SU-DHL-6 (cell line): ENCODE measurements around the gene EFCAB6.

Source experiments
- H2AFZ ChIP-seq: fragments of 200-600 bp; sonication (generic); 2 replicates; pipeline ENCODE4 v1.6.1; 2014; ENCODE audit warnings: low read depth, mild to moderate bottlenecking, moderate library complexity, mixed read lengths, antibody characterized with exemption, low read length; ENCODE audit not compliant: severe bottlenecking
- H3F3A ChIP-seq: fragments of 200-600 bp; shearing (Covaris generic); 2 replicates; pipeline ENCODE4 v1.6.0; 2016; ENCODE audit warnings: antibody characterized with exemption, mild to moderate bottlenecking; ENCODE audit not compliant: insufficient read depth
- H3K27ac ChIP-seq: fragments of 200-600 bp; sonication (generic); 2 replicates; pipeline ENCODE4 v1.5.1; 2016; ENCODE audit warnings: low read depth, mild to moderate bottlenecking, low read length, moderate library complexity, mixed read lengths
- H3K27me3 ChIP-seq: fragments of 200-600 bp; sonication (generic), shearing (Covaris generic); 2 replicates; pipeline ENCODE4 v1.6.0; 2014; ENCODE audit warnings: mild to moderate bottlenecking, low read length
- H3K36me3 ChIP-seq: fragments of 200-600 bp; sonication (generic); 2 replicates; pipeline ENCODE4 v1.6.1; 2014; ENCODE audit warnings: mild to moderate bottlenecking, low read length, mixed read lengths
- H3K4me2 ChIP-seq: fragments of 300-600, 200-600 bp; shearing (Covaris generic), sonication (generic); 2 replicates; pipeline ENCODE4 v1.6.0; 2014; ENCODE audit warnings: low read length, low read depth, mild to moderate bottlenecking; ENCODE audit not compliant: poor library complexity, severe bottlenecking
- H3K4me3 ChIP-seq: fragments of 200-600 bp; sonication (generic); 2 replicates; pipeline ENCODE4 v1.5.1; 2014; ENCODE audit warnings: antibody characterized with exemption, low read length, mild to moderate bottlenecking, mixed read lengths; ENCODE audit not compliant: insufficient read depth, poor library complexity, severe bottlenecking
- H3K79me2 ChIP-seq: fragments of 200-600 bp; sonication (generic); 2 replicates; pipeline ENCODE4 v1.6.1; 2014; ENCODE audit warnings: mild to moderate bottlenecking, low read length, moderate library complexity; ENCODE audit not compliant: insufficient read depth
- H3K9ac ChIP-seq: fragments of 200-600 bp; sonication (generic); 2 replicates; pipeline ENCODE4 v1.7.0; 2014; ENCODE audit warnings: mild to moderate bottlenecking, low read length
- H3K9me2 ChIP-seq: fragments of 200-600 bp; sonication (generic); replicated peaks from 2 replicates; pipeline ENCODE4 v1.6.1; 2014; ENCODE audit warnings: low read length; ENCODE audit not compliant: insufficient read depth
- H3K9me3 ChIP-seq: fragments of 200-600 bp; sonication (generic); 2 replicates; pipeline ENCODE4 v1.6.1; 2014; ENCODE audit warnings: low read length, mixed read lengths; ENCODE audit not compliant: insufficient read depth
- H4K20me1 ChIP-seq: fragments of 200-600 bp; sonication (generic); 2 replicates; pipeline ENCODE4 v1.6.1; 2014; ENCODE audit warnings: low read depth, mild to moderate bottlenecking, antibody characterized with exemption, low read length, moderate library complexity, mixed read lengths
- EZH2phosphoT487 ChIP-seq: fragments of 200-600 bp; sonication (generic), shearing (Covaris generic); conservative IDR thresholded peaks from 2 replicates; pipeline ENCODE4 v1.6.1; 2018; ENCODE audit warnings: mild to moderate bottlenecking, antibody characterized with exemption, low read length, moderate library complexity, mixed read lengths
- TF ChIP-seq, protein P1 (sequence below): fragments of 200-600 bp; sonication (generic); IDR thresholded peaks from one replicate; pipeline ENCODE4 v1.5.1; 2017; ENCODE audit warnings: antibody characterized with exemption, mild to moderate bottlenecking, low read length, moderate library complexity; ENCODE audit not compliant: insufficient read depth, poor library complexity, severe bottlenecking

EFCAB6 gene

DNA sequence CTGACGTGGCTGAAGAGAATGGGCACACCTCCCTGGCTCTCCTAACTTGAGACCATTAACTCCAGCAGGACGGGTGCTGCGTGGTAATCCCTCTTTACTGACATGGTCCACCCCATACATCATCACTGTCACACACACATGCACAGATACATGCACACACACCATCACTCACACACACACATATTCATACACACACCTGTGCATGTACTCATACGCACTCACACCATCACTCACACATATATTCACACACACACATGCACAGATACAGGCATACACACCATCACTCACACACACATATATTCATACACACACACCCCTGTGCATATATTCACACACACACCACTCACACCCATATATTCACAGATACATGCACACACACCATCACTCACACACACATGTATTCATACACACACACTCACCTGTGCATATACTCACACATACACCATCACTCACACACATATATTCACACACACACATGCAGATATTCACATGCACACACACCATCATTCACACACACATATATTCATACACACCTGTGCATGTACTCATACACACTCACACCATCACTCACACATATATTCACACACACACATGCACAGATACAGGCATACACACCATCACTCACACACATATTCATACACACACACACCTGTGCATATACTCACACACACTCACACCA lies 74.8 kb downstream of the EFCAB6 start:
- Histone ChIP-seq H3K9me2 (no peaks in the 10 kb centered on the region), H4K20me1 (no peaks in the 10 kb centered on the region), H3K4me2 (no peak overlapping the region), H3F3A (no peaks in the 10 kb centered on the region), H3K4me3 (no peak overlapping the region), H3K9ac (no peak overlapping the region), H3K9me3 (peaks cover 5% of the 10 kb centered on the region; the same call in 1 of the 2 replicates), H3K27me3 (no peaks in the 10 kb centered on the region), H3K36me3 (no peaks in the 10 kb centered on the region), H3K27ac (no peak overlapping the region), H3K79me2 (no peaks in the 10 kb centered on the region), H2AFZ (no peak overlapping the region)
- TF ChIP-seq, protein P1, sequence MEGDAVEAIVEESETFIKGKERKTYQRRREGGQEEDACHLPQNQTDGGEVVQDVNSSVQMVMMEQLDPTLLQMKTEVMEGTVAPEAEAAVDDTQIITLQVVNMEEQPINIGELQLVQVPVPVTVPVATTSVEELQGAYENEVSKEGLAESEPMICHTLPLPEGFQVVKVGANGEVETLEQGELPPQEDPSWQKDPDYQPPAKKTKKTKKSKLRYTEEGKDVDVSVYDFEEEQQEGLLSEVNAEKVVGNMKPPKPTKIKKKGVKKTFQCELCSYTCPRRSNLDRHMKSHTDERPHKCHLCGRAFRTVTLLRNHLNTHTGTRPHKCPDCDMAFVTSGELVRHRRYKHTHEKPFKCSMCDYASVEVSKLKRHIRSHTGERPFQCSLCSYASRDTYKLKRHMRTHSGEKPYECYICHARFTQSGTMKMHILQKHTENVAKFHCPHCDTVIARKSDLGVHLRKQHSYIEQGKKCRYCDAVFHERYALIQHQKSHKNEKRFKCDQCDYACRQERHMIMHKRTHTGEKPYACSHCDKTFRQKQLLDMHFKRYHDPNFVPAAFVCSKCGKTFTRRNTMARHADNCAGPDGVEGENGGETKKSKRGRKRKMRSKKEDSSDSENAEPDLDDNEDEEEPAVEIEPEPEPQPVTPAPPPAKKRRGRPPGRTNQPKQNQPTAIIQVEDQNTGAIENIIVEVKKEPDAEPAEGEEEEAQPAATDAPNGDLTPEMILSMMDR: no peak
- no peak for TF ChIP-seq EZH2phosphoT487

DNA sequence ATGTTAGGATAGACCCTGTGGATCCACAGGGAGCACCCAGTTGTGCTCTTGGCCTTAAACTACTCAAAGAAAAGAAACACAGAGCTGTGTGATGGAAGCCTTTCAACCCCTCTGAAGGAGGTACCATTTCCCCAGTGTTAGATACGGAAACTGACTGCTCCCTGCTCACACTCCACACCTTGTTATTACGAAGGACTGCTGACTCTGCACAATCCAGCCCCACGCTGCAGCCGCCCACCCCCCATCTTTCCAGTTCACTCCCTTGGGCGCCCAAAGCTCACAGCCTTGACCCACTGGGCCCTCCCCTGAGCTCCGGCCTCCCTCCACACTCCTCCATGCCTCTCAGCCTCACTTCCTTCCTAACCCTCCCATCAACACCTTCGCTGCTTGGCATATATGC lies 75.5 kb downstream of the EFCAB6 start:
- Histone ChIP-seq H3K9me2 (no peaks in the 10 kb centered on the region), H3K79me2 (no peaks in the 10 kb centered on the region), H3F3A (no peaks in the 10 kb centered on the region), H3K36me3 (no peaks in the 10 kb centered on the region), H3K9ac (no peak overlapping the region), H4K20me1 (no peaks in the 10 kb centered on the region), H3K9me3 (peaks cover 5% of the 10 kb centered on the region; the same call in 1 of the 2 replicates), H3K27me3 (no peaks in the 10 kb centered on the region), H3K4me3 (no peak overlapping the region), H2AFZ (no peak overlapping the region), H3K4me2 (no peak overlapping the region), H3K27ac (no peak overlapping the region)
- no peak for TF ChIP-seq EZH2phosphoT487
- TF ChIP-seq, protein P1: no peak

DNA sequence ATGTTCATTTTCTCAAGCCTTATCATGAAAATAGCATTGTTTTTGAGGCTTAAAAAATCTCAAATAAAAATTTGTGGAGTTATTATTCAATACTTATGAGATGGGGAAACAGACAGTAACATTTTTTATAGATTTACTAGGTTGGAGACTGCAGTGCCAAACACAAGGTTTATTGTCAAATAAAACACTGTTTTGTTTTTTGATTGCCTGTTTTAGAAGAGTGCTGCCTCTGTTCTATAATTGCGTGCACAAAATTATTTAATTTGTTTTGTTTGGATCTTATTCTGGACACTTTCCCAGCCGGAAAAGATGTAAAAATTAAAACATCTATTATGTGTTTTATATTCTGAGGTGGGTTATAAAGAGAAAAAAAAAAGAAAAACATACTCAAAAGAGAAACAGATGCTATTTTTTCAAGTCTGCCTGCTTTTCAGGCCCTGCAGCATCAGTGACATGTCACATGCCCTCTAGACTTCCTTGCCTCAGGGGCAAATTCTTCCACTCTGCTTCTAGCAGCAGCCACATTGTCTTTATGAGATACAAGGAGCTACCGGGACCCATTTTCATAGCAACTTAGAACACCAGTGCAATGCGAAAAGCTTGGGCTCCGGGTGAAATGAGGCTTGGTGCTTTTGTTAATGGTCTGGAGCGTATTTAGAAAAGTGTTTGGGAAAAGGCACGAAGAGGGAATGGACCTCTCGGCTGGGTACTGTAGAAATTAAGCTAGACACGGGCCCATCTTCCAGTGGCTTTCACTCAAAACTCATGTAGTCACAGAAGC lies 77.5 kb downstream of the EFCAB6 start:
- no peak overlapping the region for H3K27ac ChIP-seq
- H3K9ac ChIP-seq: no peak overlapping the region
- H2AFZ ChIP-seq: no peak overlapping the region
- H3K36me3 ChIP-seq: no peaks in the 10 kb centered on the region
- no peaks in the 10 kb centered on the region for H4K20me1 ChIP-seq
- H3K27me3 ChIP-seq: no peaks in the 10 kb centered on the region
- H3K79me2 ChIP-seq: no peaks in the 10 kb centered on the region
- no peaks in the 10 kb centered on the region for H3K9me2 ChIP-seq
- TF ChIP-seq, protein P1: no peak
- no peak for TF ChIP-seq EZH2phosphoT487
- no peak overlapping the region for H3K4me2 ChIP-seq
- no peak overlapping the region for H3K4me3 ChIP-seq
- H3K9me3 ChIP-seq: peaks cover 5% of the 10 kb centered on the region; the same call in 1 of the 2 replicates
- H3F3A ChIP-seq: no peaks in the 10 kb centered on the region
